PFSK-1 (cell line): ENCODE measurements around the gene SPO11.

Source experiments
- POLR2AphosphoS5 ChIP-seq: IDR thresholded peaks from 2 replicates; pipeline ENCODE4 v1.6.1; 2012; ENCODE audit warnings: low read depth, mild to moderate bottlenecking, control low read depth, low read length, moderate library complexity
- REST ChIP-seq, 2 experiments: IDR thresholded peaks; 2 replicates each; pipeline versions ENCODE4 v1.6.1 to v1.8.0; 2011 to 2012; ENCODE audit warnings: low read depth in 2 of 2, low read length in 2 of 2, control low read depth in 1 of 2, inconsistent platforms in 1 of 2, mild to moderate bottlenecking in 1 of 2, moderate library complexity in 1 of 2; ENCODE audit not compliant: insufficient read depth in 1 of 2
- TAF1 ChIP-seq: IDR thresholded peaks from 2 replicates; pipeline ENCODE4 v1.6.1; 2012; ENCODE audit warnings: low read length, control low read depth, borderline replicate concordance; ENCODE audit not compliant: insufficient read depth

- TF ChIP-seq POLR2AphosphoS5 (no peak), TAF1 (no peak), REST (IDR thresholded peaks at IDR 0.05; ENCODE audit: insufficient read depth in 1 of 2, low read depth in 2 of 2, low read length in 2 of 2) (no peak)
Measured at GRCh38 chr20:57347393-57347792, 17.8 kb downstream of the SPO11 start.
